ENCODE results near the gene RND1. TPM values are rescaled to one million over a fixed set of nuclear protein-coding genes. Genes with fewer than 3 reads are reported as not detected.

The RND1 gene
- total and polyA plus RNA-seq, 7 donors: 0.15 to 1.2 (median 0.19) TPM; not detected in 2

GRCh38 chr12:48882315-48882687 lies 16.6 kb upstream of the RND1 start:
- H3K27ac ChIP-seq: no peak overlapping the region
- H3K4me1 ChIP-seq: no peaks in the 10 kb centered on the region
- no peak for ATAC-seq
- peaks cover 0 to 10% (median 0%) of the 10 kb centered on the region in 3 donors for H3K27me3 ChIP-seq (ENCODE audit: insufficient read depth in 3 of 3, low read length in 2 of 3)
- DNase-seq: no peak
- peak overlapping the region; percentile 38 for H3K4me3 ChIP-seq
- intact Hi-C loops (cut with DNase I): no loop called here
- WGBS, 3 donors: 19 to 24% (median 20%) methylated on average over 10 of the region's 10 CpGs
- no peak for TF ChIP-seq CTCF (IDR thresholded peaks at IDR 0.05)
- H3K9me3 ChIP-seq: no peaks in the 10 kb centered on the region
- no peaks in the 10 kb centered on the region for H3K36me3 ChIP-seq (ENCODE audit: insufficient read depth in 1 of 2, low read depth in 1 of 2)

- no peak for TF ChIP-seq CTCF (IDR thresholded peaks at IDR 0.05)
- 30 to 34% (median 31%) methylated on average over 9 of the region's 9 CpGs for WGBS, 3 donors
- Histone ChIP-seq H3K4me1 (no peaks in the 10 kb centered on the region), H3K27ac (no peak overlapping the region), H3K36me3 (ENCODE audit: insufficient read depth in 1 of 2, low read depth in 1 of 2) (no peaks in the 10 kb centered on the region), H3K4me3 (peak overlapping the region; percentile 38), H3K9me3 (no peaks in the 10 kb centered on the region), H3K27me3 (ENCODE audit: insufficient read depth in 3 of 3, low read length in 2 of 3) (peaks cover 0 to 10% (median 0%) of the 10 kb centered on the region in 3 donors)
- ATAC-seq (no peak), DNase-seq (no peak)
- intact Hi-C loops (cut with DNase I): no loop called here
Measured at GRCh38 chr12:48881686-48882314, 16.1 kb upstream of the RND1 start.

GRCh38 chr12:48880647-48881046 lies 15.0 kb upstream of the RND1 start:
- H3K9me3 ChIP-seq: no peaks in the 10 kb centered on the region
- no peak overlapping the region for H3K27ac ChIP-seq
- no peak for ATAC-seq
- no peaks in the 10 kb centered on the region for H3K4me1 ChIP-seq
- WGBS, 3 donors: 75 to 78% (median 77%) methylated on average over 9 of the region's 9 CpGs
- no peak for DNase-seq
- H3K27me3 ChIP-seq (ENCODE audit: insufficient read depth in 3 of 3, low read length in 2 of 3): peaks cover 0 to 10% (median 0%) of the 10 kb centered on the region in 3 donors
- no peak for TF ChIP-seq CTCF (IDR thresholded peaks at IDR 0.05)
- H3K4me3 ChIP-seq: no peak overlapping the region
- intact Hi-C loops (cut with DNase I): no loop called here
- H3K36me3 ChIP-seq (ENCODE audit: insufficient read depth in 1 of 2, low read depth in 1 of 2): no peaks in the 10 kb centered on the region

- no peaks in the 10 kb centered on the region for H3K9me3 ChIP-seq
- DNase-seq (no peak), ATAC-seq (no peak)
- no peak overlapping the region for H3K4me3 ChIP-seq
- TF ChIP-seq CTCF (IDR thresholded peaks at IDR 0.05): no peak
- H3K4me1 ChIP-seq: no peaks in the 10 kb centered on the region
- H3K27me3 ChIP-seq (ENCODE audit: insufficient read depth in 3 of 3, low read length in 2 of 3): peaks cover 0 to 10% (median 0%) of the 10 kb centered on the region in 3 donors
- intact Hi-C loops (cut with DNase I): no loop called here
- WGBS, 3 donors: 75 to 82% (median 77%) methylated on average over 2 of the region's 2 CpGs
- no peak overlapping the region for H3K27ac ChIP-seq
- no peaks in the 10 kb centered on the region for H3K36me3 ChIP-seq (ENCODE audit: insufficient read depth in 1 of 2, low read depth in 1 of 2)
Measured at GRCh38 chr12:48878548-48878947, 12.9 kb upstream of the RND1 start.
